Activated naive CD4-positive, alpha-beta T cell treated with anti-CD3 and anti-CD28 coated beads, Interleukin-2, amount 50 U/mL, for 16 hours (primary cell): ENCODE results near the gene EEF2K.
"Not testable (repeated sequence)": the region's sequence is repeated elsewhere in the genome, so short reads cannot be mapped to it uniquely, and the experiment has no call there.

ENCODE experiments used
- DNase-seq: peaks from one replicate; pipeline ENCODE4 v3.0.0-alpha.2; 2020

EEF2K gene

GRCh38 chr16:22206013-22206841 lies at the start of gene EEF2K:
EEF2K (plus strand) TSS chr16:22206278; CDS start chr16:22225730, 19,452 bp downstream.
- DNase-seq, result peak; percentile 86

- no peak for DNase-seq
Observed at GRCh38 chr16:22161401-22161800, 44.7 kb upstream of the EEF2K start.

- DNase-seq, result peak; percentile 57
Observed at GRCh38 chr16:22161999-22162655, 44.0 kb upstream of the EEF2K start, which contains the start of gene SDR42E2. SDR42E2 (plus strand) TSS chr16:22162506; CDS start chr16:22165583, 3,077 bp downstream.

- DNase-seq, result no peak
Observed at GRCh38 chr16:22162656-22163009, 43.4 kb upstream of the EEF2K start.

GRCh38 chr16:22163806-22164205 lies 42.3 kb upstream of the EEF2K start:
- DNase-seq, result no peak

- DNase-seq, result no peak
Observed at GRCh38 chr16:22164482-22164881, 41.6 kb upstream of the EEF2K start.

- DNase-seq, result no peak
Observed at GRCh38 chr16:22165508-22166285, 40.4 kb upstream of the EEF2K start.

GRCh38 chr16:22171953-22172352 lies 34.1 kb upstream of the EEF2K start:
- DNase-seq, result no peak

GRCh38 chr16:22172642-22173041 lies 33.4 kb upstream of the EEF2K start:
- not testable (repeated sequence) for DNase-seq

- DNase-seq, result no peak
Observed at GRCh38 chr16:22174642-22175041, 31.4 kb upstream of the EEF2K start.

- DNase-seq, result no peak
Observed at GRCh38 chr16:22177968-22178930, 27.8 kb upstream of the EEF2K start.

GRCh38 chr16:22181426-22181825 lies 24.7 kb upstream of the EEF2K start:
- no peak for DNase-seq

- no peak for DNase-seq
Observed at GRCh38 chr16:22181843-22182242, 24.2 kb upstream of the EEF2K start.

GRCh38 chr16:22183335-22183734 lies 22.7 kb upstream of the EEF2K start:
- no peak for DNase-seq

- DNase-seq, result no peak
Observed at GRCh38 chr16:22183901-22184614, 22.0 kb upstream of the EEF2K start.

GRCh38 chr16:22184615-22184968 lies 21.5 kb upstream of the EEF2K start:
- no peak for DNase-seq

GRCh38 chr16:22186517-22186916 lies 19.6 kb upstream of the EEF2K start:
- no peak for DNase-seq

GRCh38 chr16:22188267-22188594 lies 17.8 kb upstream of the EEF2K start:
- no peak for DNase-seq

GRCh38 chr16:22188595-22189442 lies 17.3 kb upstream of the EEF2K start:
- DNase-seq, result peak; percentile 56

GRCh38 chr16:22189473-22190080 lies 16.5 kb upstream of the EEF2K start:
- no peak for DNase-seq
